ENCODE data around the gene TINAGL1.
"Not testable (repeated sequence)": the region's sequence is repeated elsewhere in the genome, so short reads cannot be mapped to it uniquely, and the experiment has no call there.

TINAGL1 gene

DNA sequence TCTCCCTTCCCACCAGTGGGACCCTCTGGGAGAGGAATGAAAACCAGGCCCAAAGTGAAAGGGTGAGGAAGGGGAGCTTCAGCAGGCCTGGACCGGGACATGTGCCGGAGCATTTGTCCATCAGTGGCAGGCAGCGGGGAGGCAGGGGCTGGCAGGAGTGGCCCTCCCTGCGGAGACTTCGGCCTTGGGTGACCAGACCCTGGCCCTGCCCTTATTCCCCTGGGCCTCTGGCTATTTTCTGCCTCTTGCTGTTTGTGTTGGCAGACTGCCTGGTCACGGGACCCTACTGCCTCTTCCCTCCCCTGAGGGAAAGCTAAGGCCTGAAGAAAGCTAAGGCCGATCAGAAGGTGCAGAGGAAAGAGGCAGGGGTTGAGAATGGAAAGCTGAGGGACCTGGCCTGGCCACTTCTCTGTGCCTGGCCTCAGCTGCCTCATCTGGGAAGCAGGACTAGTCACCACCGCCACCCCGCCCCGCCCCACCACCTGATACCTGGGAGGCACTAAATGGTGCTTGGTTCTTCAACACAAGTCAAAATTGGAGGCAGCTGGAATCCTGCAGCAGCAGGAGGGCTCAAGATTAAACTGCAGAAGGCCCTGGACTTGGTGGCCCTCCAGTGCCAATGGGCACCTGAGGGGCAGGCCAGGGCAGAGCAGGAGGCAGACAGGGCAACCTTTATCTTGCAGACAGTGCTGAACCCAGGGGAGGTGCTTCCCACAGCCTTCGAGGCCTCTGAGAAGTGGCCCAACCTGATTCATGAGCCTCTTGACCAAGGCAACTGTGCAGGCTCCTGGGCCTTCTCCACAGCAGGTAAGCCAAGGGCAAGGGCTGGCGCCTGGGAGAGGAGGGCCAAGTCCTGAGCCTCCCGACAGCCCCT lies 7.9 kb downstream of the TINAGL1 start:
- no peak for DNase-seq

DNA sequence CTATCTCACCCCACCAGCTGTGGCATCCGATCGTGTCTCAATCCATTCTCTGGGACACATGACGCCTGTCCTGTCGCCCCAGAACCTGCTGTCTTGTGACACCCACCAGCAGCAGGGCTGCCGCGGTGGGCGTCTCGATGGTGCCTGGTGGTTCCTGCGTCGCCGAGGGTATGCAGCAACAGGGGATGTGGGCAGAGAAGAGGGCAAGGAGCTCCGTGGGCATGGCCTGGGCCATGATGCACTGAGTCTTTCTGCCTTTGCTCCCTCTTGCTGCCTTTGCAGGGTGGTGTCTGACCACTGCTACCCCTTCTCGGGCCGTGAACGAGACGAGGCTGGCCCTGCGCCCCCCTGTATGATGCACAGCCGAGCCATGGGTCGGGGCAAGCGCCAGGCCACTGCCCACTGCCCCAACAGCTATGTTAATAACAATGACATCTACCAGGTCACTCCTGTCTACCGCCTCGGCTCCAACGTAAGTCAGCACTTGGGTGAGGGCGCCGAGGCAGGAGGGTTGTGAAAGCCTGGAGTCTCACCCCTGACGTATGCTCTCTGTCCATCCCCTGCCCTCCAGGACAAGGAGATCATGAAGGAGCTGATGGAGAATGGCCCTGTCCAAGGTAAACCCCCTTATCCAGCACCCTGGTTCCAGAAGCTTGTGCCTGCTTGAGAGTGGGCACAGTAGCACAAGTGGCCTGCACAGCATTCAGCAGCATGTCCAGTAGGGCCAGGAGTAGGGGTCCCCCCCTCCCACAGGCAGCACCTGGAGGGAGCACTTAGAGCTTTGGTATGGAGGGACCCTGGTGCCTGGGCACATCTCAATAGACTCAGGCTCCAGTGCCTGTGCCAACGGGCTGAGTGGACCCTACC lies 8.8 kb downstream of the TINAGL1 start:
- DNase-seq: no peak

DNA sequence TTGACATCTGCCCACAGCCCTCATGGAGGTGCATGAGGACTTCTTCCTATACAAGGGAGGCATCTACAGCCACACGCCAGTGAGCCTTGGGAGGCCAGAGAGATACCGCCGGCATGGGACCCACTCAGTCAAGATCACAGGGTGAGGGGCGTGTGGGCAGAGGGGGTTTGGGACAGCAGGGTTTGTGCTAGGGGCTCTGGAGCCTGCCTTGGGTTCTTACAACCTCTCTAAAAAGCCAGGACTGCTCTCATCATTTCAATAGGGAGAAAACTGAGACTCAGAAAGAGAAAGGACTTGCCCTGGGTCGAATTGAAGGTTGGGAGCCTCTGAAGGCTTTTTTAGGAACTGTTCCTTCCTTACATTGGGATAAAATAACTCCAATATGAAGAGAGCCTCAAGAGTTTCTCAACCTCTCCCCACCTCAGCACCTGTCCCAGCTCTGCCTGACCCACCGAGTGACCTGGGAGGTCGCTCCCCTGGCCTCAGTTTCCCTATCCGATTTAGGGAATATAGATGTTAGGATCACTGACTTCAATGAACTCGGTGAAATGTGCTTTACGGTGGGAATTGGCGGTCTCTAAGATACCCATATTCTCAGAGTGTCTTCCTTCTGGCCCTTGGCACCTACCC lies 9.5 kb downstream of the TINAGL1 start:
- no peak for DNase-seq

DNA sequence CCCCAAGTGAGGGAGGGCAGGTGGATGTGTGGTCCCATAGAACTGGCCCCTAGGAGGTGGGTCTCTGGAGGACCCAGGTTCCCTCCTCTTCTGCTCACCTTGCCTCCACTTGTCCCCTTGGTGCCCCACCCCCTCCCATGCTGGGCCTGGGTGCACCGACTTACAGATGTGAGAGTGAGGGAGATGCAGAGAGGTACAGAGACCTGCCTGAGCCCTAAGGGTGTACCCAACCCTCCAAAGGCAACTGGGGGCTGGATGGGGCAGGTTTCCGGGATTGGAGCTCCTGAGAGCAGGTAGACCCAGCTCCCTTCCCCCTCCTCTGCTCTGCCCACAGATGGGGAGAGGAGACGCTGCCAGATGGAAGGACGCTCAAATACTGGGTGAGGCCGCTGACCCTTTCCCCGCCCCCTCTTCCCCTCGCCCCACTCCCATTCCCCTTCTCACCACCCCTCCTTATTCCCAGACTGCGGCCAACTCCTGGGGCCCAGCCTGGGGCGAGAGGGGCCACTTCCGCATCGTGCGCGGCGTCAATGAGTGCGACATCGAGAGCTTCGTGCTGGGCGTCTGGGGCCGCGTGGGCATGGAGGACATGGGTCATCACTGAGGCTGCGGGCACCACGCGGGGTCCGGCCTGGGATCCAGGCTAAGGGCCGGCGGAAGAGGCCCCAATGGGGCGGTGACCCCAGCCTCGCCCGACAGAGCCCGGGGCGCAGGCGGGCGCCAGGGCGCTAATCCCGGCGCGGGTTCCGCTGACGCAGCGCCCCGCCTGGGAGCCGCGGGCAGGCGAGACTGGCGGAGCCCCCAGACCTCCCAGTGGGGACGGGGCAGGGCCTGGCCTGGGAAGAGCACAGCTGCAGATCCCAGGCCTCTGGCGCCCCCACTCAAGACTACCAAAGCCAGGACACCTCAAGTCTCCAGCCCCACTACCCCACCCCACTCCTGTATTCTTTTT lies 10.3 kb downstream of the TINAGL1 start:
- DNase-seq: no peak

DNA sequence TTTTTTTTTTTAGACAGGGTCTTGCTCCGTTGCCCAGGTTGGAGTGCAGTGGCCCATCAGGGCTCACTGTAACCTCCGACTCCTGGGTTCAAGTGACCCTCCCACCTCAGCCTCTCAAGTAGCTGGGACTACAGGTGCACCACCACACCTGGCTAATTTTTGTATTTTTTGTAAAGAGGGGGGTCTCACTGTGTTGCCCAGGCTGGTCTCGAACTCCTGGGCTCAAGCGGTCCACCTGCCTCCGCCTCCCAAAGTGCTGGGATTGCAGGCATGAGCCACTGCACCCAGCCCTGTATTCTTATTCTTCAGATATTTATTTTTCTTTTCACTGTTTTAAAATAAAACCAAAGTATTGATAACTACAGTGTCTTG lies 11.0 kb downstream of the TINAGL1 start:
- DNase-seq: not testable (repeated sequence)

DNA sequence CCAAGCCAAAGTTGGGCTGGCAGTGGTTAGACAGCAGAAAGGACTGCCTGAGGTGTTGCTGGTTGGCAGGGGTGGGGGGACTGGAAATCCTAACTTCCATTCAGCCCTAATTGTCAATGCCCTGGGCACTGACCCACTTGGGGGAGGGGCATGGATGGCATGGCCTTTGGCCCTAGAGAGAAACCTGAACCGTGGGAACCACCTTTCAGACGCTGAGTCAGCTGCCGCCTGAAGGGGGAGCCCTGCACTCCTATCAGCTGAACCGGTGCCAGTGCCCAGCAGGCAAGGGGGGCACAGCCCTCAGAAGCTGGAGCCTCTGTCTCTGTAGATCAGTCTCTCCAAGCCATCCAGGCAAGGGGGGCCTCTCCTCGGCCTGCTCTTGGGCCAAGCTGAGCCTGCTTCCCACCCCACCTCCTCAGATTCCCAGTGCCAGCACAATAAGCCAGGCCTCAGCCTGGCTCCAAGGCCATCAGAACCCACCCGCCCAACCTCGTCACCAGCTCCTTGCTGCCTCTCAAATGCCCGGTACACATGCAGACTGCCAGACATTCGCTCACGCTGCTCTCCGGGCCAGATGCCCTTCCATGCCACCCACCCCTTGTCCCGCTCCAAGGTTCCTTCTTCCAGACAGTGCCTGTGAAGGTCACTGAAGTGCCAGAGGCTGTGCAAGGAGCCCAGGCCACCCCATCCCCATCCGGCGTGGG lies 11.6 kb downstream of the TINAGL1 start:
- no peak for DNase-seq

DNA sequence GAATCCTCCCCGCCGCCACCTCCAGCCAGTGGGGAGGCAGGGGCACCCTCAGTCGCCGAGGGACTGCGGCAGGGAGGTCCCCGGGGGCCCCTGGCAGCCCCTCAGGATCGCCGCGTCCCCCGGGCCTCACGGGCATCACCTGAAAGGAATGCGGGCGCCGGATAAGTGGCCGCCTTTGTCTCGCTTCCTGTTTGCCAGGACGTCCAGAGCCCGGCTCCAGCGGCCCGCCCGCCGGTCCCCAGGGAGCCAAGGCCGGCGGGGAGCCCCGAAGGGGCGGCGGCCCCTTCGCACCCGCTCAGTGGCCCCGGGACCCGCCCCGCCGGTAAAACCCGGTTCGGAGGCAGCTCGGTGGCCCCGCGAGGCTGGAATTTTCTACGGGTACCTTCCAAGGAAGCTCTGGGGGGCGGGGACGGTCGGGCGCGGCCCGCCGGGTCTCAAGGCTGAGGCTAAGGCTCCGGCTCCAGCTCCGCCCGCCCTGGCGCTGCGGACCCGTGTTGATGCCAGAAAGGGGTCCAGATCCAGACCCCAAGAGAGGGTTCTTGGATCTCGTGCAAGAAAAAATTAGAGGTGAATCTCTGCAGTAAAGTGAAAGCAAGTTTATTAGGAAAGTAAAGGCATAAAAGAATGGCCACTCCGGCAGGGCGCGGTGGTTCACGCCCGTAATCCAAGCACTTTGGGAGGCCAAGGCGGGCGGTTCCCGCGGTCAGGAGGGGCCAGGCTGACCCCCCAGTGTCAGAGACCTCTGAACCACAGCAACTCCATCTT lies 12.6 kb downstream of the TINAGL1 start:
- DNase-seq: no peak

DNA sequence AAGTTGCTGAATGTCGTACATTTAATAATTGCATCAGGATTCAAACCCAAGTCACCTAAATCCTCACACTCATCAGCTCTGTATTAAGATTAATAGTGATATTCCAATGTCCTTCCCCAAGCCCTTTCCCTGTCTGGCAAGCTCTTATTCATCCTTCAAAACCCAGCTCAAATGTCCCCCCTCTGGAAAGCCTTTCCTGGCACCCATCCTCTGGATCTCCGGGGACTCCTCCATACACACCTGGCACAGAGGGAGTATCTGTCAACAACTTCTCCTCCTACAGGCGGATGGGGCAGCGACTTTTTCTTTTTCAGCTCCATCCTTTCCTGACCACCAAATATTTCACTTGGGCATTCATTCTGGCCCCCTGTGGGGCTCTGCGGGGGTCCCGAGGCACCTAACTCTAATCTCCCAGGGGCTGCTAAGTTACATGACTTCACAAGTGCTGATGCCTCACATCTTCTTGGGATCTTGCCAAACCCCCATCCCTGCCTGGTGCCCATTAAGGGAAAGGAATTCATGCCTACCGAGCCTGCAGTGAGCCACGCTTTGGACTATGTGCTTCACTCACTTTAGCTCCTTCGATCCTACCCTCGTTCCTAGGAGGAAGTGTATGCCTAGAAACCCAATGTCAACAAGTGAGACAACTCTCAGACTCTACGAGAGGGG lies 15.2 kb downstream of the TINAGL1 start:
- no peak for DNase-seq

DNA sequence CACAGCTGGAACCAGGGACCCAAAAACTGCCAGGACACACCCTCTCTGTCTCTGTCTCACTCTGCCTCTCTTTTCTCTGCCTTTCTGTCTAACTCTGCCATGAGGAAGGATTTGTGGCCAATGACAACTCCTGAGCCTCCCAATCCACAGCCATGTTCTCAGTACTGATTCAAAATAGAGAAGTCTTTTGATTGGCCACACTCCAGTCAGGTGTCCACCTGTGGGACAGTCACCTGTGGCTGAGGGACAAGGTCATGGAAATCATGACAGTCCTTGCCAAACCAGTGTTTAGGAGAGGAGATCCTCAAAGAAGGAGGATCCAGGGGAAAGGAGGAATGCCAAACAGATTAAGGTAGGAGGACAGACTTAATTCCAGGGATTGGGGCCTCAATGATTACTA lies 15.8 kb downstream of the TINAGL1 start:
- DNase-seq: no peak

DNA sequence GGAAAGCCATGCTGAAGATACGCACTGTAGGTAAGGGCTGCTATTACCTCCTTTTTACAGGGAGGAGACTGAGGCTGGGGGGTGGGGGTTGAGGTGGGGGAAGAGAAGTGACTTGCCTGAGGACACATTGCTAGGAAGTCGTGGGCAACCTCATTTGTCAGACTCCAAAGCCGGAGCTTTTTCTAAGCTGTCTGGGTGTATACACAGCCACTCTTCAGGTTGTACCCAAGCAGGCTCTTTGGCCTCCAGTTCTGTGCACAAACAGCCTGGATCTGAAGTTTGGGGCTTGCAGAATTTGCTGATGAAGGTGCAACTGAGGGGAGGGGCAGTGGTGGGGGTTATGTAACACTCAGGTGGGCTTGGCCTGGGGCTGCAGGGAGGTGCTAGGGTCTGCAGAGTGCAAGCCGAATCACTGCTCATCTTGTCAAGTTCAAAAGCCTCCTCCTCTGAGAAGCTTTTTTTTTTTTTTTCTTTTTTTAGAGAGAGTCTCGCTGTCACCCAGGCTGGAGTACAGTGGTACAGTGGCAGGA lies 16.9 kb downstream of the TINAGL1 start:
- DNase-seq: no peak

DNA sequence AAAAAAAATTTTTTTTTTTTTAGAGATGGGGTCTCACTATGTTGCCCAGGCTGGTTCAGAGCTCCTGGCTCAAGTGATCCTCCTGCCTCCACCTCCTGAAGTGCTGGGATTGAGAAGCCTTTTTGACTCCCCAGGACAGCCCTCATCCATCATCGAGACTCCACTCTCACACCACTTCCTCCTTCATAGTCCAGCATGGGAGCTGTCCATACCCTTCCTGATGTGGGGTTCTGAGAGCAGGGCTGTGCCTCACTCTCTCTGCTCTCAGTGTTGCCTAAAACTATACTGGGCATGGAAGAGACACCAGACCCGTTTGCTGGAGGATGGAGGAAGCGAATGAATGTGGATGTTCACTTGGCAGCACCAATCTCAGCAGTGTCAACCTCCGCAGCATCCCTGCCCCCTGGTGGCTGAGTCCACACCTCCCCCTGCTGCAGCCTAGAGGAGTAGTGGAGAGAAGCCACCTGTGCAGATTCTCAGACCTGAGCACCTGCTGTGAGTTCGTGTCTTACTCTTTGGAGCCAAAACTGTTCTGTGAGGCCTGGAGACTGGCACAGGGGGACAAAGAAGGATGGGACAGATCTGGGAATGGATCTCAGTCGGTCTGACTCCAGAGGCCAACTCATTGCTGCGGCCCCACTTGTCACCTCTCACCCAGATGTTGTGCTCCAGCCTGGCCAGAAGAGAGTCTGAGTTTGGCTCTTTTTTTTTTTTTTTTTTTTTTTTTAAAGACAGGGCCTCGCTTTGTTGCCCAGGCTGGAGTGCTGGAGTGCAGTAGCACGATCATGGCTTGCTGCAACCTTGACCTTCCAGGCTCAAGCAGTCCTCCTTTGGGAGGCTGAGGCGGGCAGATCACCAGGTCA lies 17.7 kb downstream of the TINAGL1 start:
- DNase-seq: peak in 1 of 2 donors; percentile 9

DNA sequence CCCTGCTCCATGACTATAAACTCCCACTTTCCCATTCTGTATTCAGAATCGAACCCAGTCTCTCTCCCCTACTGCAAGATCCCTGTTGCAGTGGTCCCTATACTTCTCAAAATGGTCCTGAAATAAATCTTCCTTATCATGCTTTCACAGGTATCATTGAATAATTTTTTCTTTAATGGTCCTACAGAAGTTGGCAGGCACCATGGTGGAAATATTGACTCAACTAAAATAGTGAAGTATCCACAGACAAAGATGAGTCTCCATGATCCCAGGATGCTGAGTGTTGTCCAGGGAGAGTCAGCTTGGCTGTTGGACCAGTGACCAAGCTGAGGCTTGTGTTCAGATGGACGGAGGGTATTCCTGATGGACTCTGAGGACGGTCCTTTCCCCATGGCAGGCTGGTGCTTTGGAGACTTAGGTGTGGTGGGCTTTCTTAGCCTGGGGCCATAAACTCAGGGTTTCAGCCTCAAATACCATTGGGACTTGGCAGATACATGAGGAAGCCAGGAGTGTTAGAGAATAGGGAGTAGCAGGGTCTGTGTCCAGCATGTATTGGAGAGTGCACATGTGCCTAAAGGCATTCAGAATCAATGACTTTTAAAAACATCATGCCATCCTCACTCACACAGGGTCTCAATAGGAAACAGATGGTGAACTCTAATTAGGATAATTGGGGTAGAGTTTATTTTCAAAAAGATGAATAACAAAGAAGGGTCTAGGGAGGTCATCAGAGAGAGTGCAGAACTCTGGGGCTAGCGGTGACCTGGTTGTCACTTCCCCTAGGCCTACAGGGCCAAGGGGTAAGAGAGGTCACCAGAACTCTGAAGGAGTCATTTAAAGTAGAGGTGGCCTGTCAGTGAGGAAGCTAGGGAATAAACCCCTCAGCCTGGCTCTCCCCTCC lies 19.8 kb downstream of the TINAGL1 start:
- no peak for DNase-seq

DNA sequence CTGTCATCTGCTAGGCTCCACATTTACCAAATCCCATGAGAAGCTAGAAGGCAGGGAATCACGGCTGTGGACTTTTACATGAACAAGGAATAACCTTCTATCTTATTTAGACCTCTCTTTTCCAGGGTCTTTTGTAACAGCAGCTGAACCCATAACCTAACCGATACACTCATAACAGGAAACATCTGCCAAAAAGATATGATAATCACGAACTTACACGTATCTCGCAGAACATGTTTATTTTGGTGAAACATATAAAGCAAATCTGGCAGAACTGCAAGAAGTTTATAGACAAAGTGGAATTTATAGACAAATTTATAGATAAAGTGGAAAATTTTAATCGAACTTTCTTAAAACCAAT lies 20.4 kb downstream of the TINAGL1 start:
- no peak for DNase-seq

DNA sequence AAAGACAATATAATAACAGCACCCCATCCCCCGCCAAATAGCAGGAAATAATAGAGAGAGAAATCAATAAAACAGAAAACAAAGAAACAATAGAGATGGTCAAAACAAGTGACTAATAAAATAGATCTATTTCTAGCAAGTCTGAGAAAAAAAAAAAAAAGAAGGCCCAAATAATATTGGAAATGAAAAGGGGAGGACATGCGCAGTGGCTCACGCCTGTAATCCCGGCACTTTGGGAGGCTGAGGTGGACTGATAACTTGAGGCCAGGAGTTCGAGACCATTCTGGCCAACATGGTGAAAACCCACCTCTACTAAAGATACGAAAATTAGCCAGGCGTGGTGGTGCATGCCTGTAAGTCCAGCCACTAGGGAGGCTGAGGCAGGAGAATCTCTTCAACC lies 22.7 kb downstream of the TINAGL1 start:
- DNase-seq: no peak

DNA sequence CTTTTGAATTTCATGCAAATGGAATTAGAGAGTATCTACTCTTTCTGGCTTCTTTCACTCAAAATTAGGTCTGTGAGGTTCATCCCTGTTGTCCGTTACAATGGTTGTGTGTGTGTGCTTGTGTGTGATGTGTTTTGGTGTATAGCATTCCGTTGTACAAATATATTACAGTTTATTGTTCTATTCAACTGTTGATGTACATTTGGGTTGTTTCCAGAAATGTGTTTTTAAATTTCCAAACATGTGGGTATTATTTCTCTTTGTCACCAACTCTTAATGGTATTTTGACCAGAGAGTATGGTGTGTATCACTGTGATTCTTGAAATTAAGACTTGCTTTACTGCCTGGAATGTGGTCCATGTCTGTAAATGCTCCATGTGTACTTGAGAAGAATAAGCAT lies 24.3 kb downstream of the TINAGL1 start:
- no peak for DNase-seq

DNA sequence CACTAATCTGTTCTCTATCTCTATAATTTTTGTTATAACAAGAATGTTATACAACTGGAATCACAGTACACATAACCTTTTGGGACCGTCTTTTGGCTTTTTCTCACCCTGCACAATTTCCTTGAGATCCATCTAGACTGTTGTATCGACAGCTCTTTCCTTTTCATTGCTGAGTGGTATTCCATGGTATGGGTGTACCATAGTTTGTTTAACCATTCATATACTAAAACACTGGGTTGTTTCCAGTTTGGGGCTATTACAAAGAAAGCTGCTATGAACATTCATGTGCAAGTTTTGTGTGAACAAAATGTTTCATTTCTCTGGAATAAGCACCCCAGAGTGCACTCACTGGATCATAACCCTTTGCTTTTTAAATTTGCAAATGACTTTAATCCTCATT lies 25.8 kb downstream of the TINAGL1 start:
- no peak for DNase-seq

DNA sequence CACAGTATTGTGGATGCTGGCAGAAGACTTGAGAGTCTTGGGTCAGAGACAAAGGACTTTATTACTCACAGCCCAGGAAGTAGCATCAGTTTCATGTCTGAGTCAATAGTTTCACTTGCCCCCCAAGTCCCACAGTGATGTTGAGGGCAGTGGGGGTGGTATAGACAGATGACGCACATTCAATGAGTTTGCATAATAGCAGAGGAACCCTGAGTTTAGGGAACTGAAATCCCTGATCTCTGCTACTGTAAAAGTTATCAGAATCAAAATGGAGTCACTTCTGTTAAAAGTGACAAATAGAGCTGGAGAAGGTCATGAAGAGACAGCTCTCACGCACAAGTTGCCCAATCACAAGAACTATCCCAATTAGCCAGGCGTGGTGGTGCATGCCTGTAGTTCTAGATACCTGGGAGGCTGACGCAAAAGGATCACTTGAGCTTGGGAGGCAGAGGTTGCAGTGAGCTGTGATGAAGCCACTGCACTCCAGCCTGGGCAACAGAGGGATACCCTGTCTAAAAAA lies 29.7 kb downstream of the TINAGL1 start:
- DNase-seq: no peak

DNA sequence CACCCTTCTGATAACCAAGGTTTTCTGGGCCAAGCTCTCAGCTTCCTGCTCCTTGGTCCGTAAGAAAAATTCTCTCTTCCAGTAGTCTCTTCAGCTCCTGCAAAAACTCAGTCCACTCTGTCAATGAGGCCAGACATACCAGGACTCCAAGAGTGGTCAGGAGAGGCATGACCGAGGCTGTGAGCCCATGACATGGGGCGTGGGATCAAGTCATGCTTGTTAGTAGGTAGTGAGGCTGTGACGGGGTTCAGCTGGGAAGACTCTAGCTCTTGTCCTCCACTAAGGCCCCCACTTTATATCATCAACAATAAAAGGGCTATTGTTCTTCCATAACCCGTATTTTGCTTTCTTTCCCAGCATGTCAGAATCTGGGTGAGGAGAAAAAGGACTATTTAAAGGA lies 31.0 kb downstream of the TINAGL1 start:
- no peak for DNase-seq
